Common myeloid progenitor, CD34-positive (primary cell): ENCODE results near the gene FCN1.

Source experiments
- CTCF ChIA-PET: fragments of 350-600 bp; sonication (Branson Sonifier 250); formaldehyde crosslinking; loops from one replicate; lab custom pipeline; 2021; ENCODE audit warnings: antibody characterized with exemption; lab: Charles Lee
- POLR2A ChIA-PET: fragments of 350-600 bp; sonication (Branson Sonifier 250); formaldehyde crosslinking; loops from one replicate; lab custom pipeline; 2021; ENCODE audit warnings: antibody characterized with exemption; lab: Charles Lee
- DNase-seq, 3 donors: peaks; one replicate each; pipeline versions ENCODE4 v3.0.0 to v3.0.0-alpha.2; 2013
- H3K27ac ChIP-seq, 2 experiments: 1 replicate in 1 of 2; 2 replicates in 1 of 2; pipeline ENCODE4 v1.7.0; 2013; ENCODE audit warnings: inconsistent platforms in 2 of 2, low read length in 2 of 2, mild to moderate bottlenecking in 2 of 2, low read depth in 1 of 2, moderate library complexity in 1 of 2; ENCODE audit not compliant: severe bottlenecking in 2 of 2, insufficient read depth in 1 of 2, poor library complexity in 1 of 2
- H3K27me3 ChIP-seq, 5 experiments: replicated peaks in 2 of 5; 1 replicate in 3 of 5; 2 replicates in 2 of 5; pipeline versions ENCODE4 v1.6.1 to v1.7.0; 2013; ENCODE audit warnings: low read length in 4 of 5, mild to moderate bottlenecking in 2 of 5, moderate library complexity in 2 of 5, inconsistent platforms in 1 of 5; ENCODE audit not compliant: insufficient read depth in 5 of 5, control insufficient read depth in 4 of 5
- H3K36me3 ChIP-seq, 4 experiments: 1 replicate in 2 of 4; 2 replicates in 2 of 4; pipeline versions ENCODE4 v1.6.1 to v1.7.0; 2013; ENCODE audit warnings: low read length in 3 of 4, control low read depth in 1 of 4, mild to moderate bottlenecking in 1 of 4; ENCODE audit not compliant: control insufficient read depth in 4 of 4, insufficient read depth in 4 of 4
- H3K4me1 ChIP-seq, 4 experiments: 1 replicate in 3 of 4; 2 replicates in 1 of 4; pipeline versions ENCODE4 v1.6.1 to v1.7.1; 2013; ENCODE audit warnings: low read length in 3 of 4, mild to moderate bottlenecking in 3 of 4, control low read depth in 1 of 4, inconsistent platforms in 1 of 4, moderate library complexity in 1 of 4; ENCODE audit not compliant: control insufficient read depth in 4 of 4, insufficient read depth in 4 of 4; ENCODE audit errors: control extremely low read depth in 1 of 4
- H3K4me3 ChIP-seq, 7 experiments: 1 replicate in 4 of 7; 2 replicates in 3 of 7; pipeline versions ENCODE4 v1.5.1 to v1.7.0; 2013; ENCODE audit warnings: mild to moderate bottlenecking in 7 of 7, low read length in 6 of 7, moderate library complexity in 6 of 7, inconsistent platforms in 2 of 7, low read depth in 2 of 7, control low read depth in 1 of 7; ENCODE audit not compliant: insufficient read depth in 4 of 7, control insufficient read depth in 1 of 7; ENCODE audit errors: extremely low read depth in 1 of 7
- H3K9me3 ChIP-seq, 5 experiments: 1 replicate in 4 of 5; 2 replicates in 1 of 5; pipeline versions ENCODE4 v1.6.1 to v1.7.1; 2013; ENCODE audit warnings: low read length in 4 of 5, mild to moderate bottlenecking in 2 of 5, inconsistent platforms in 1 of 5, low read depth in 1 of 5, moderate library complexity in 1 of 5; ENCODE audit not compliant: control insufficient read depth in 4 of 5, insufficient read depth in 2 of 5; ENCODE audit errors: control extremely low read depth in 1 of 5
- WGBS: methylation state at CpG from one replicate; pipeline ENCODE4 v1.1.5; 2013; ENCODE audit not compliant: insufficient coverage; 5-methylcytosine and 5-hydroxymethylcytosine counted together

Gene FCN1

DNA sequence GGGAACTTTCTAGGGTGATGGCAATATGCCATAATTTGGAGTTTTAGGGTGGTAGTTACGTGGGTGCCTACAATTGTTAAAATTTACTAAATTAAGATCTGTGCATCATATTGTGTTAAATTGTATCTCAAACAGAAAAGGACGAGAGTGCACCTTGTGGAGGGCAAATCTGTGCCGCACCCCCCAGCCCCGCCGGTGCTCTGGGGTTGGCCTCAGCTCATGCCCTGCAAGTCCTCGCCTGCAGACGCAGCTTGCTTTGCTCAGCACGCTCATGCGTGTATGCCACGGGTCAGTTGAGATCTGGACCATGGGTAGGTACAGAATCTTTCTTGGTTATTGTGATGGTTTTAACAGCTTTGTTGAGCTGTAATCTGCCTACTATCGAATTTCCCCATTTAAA lies 33.7 kb upstream of the FCN1 start:
- Histone ChIP-seq H3K27me3 (peaks cover 0 to 4% (median 0%) of the 10 kb centered on the region in 5 experiments), H3K4me3 (no peak overlapping the region), H3K27ac (no peak overlapping the region), H3K4me1 (no peaks in the 10 kb centered on the region), H3K36me3 (no peaks in the 10 kb centered on the region), H3K9me3 (peaks cover 0 to 2% (median 0%) of the 10 kb centered on the region in 5 experiments)
- CTCF ChIA-PET, result no interaction called here
- DNase-seq, result no peak
- POLR2A ChIA-PET, result no interaction called here
- 100% methylated on average over 6 of the region's 11 CpGs for WGBS

DNA sequence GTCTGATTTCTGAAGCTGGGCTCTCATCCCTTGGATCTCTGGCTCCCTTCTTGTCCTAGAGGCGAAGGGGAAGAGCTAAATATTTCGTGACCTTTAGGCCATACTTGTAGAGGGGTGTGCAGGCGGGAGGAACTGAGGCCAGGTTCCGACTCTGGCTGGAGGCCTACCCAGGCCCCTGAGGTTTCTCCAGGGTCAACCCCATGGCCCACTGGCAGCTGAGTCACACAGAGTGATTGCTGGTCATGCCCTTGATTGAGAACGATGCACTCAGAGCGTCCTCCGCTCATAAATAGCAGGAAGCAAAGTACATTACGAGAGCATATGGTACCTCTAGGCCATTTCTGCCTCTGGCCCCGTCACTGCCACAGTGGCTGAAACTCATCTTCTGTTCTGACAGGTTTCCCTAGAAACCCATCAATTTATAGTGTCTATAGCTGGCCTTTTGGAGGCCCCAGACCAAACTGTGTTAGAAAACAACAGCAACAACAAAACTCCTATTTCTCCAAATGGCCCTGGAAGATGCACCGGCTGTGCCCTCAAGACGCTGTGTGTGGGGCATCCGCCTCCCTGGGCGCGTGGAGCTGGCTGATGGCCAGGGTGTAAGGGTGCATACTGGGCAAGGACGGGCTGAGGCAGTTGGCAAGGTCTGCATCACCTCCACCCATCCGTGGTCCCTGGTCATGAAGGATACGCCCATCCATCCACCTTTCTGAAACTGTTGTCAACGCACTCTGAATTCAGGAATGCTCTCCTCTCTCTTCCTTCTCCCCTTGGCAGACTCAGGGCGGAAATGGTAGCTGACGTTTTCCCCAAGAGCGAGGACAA lies 32.9 kb upstream of the FCN1 start:
- Histone ChIP-seq H3K4me1 (no peaks in the 10 kb centered on the region), H3K4me3 (no peak overlapping the region), H3K9me3 (peaks cover 0 to 2% (median 0%) of the 10 kb centered on the region in 5 experiments), H3K27ac (no peak overlapping the region), H3K27me3 (peaks cover 0 to 4% (median 0%) of the 10 kb centered on the region in 5 experiments), H3K36me3 (no peaks in the 10 kb centered on the region)
- no peak for DNase-seq
- ChIA-PET POLR2A (interaction anchor here (0.6 kb wide), 1 partner anchor 19 kb away, joined by 3 read pairs; no protein-coding TSS in a partner anchor), CTCF (no interaction called here)
- WGBS, result 96% methylated on average over 21 of the region's 21 CpGs

DNA sequence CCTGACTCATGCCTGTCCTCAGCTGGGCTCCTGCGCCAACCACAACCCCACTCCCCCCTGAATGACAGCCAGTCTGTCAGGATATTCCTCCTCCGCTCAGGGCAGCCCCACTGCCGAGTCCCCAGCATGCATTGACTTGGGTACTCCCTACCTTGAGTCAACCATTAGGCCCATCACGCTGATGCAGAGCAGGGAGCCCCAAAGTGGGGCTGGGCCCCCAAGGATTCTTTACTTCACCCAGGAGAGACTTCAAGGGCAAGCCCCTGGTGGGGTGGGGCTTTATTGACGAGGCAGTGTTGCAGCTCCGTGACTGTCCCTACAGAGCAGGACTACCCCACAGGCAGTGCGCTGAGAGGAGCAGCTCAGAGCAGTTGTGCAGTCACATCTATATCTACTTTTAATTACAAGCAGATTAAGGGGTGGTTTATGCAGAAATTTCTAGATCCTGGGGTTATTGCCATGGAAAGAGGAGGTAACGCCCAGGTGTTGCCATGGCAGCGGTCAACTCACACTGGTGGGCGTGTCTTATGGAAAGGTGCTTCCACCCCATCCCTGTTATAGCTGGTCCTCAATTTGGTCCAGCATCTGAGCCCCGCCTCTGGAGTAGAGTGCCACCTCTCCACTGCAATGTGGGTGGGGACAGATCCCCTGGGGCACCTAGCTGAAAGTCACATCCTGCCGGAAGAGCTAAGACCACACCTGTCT lies 32.1 kb upstream of the FCN1 start:
- no peak overlapping the region for H3K4me3 ChIP-seq
- H3K27me3 ChIP-seq, result peaks cover 0 to 1% (median 0%) of the 10 kb centered on the region in 5 experiments
- ChIA-PET CTCF (interaction anchor here (0.7 kb wide), 1 partner anchor 19 kb away, joined by 3 read pairs; no protein-coding TSS in a partner anchor), POLR2A (interaction anchor here (0.6 kb wide), 1 partner anchor 18 kb away, joined by 3 read pairs; no protein-coding TSS in a partner anchor)
- DNase-seq, result no peak
- peaks cover 0 to 2% (median 0%) of the 10 kb centered on the region in 5 experiments for H3K9me3 ChIP-seq
- WGBS, result 87% methylated on average over 8 of the region's 12 CpGs
- H3K4me1 ChIP-seq, result no peaks in the 10 kb centered on the region
- H3K36me3 ChIP-seq, result no peaks in the 10 kb centered on the region
- no peak overlapping the region for H3K27ac ChIP-seq

DNA sequence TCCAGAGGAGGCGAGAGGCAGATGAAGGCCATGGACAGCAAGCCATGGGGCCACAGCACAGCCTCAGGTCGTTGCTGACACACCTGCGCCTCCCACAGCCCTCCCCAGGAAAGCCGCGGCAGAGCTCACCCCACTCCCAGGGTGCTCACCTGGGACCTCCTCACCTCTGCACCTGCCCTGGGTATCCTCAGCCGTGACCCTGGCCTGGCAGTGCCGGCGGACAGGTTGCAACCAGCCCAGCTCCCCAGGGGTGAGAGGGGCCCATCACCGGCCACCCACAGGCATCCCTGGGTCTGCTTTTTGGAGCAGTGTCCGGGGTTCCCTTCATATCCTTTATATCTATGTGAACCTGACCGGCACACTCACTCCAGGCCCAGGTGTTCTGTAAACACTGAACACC lies 30.4 kb upstream of the FCN1 start:
- no peak overlapping the region for H3K27ac ChIP-seq
- H3K27me3 ChIP-seq, result peaks cover 0 to 4% (median 0%) of the 10 kb centered on the region in 5 experiments
- 96% methylated on average over 9 of the region's 11 CpGs for WGBS
- H3K36me3 ChIP-seq, result no peaks in the 10 kb centered on the region
- ChIA-PET CTCF (no interaction called here), POLR2A (no interaction called here)
- no peak overlapping the region for H3K4me3 ChIP-seq
- DNase-seq, result no peak
- no peaks in the 10 kb centered on the region for H3K4me1 ChIP-seq
- H3K9me3 ChIP-seq, result peaks cover 0 to 2% (median 0%) of the 10 kb centered on the region in 5 experiments

DNA sequence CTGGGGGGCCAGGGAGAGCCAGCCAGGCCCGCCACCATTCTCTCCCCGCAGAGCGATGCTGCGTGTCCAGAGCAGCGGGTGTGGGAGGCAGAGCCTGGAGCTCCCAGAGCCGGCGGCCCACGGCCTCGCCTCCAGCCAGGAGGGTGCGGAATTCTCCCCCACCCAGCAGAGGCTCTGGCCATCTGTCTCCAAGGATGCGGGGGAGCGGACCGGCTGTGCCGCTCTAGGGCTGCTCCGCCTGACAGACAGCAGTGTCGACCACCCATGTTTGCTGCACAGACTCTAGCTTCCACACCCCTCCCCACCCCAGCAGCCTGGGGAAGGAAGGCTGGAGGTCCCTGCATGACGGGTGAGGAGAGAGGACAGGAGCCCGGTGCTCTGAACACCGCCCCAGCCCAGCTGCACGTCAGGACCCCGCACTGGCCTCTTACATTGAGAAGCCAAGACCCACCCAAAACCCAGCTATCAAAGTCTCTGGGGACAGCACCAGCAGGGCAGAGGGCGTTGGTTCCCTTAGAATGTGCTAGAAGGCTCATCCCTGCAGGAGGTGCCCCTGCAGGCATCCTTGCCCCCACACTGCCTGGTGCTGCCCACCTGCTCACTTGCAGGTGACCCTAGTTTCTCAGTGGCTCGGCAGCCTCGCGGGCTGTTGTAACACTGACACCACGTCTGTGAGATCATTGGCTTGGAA lies 29.7 kb upstream of the FCN1 start:
- H3K4me3 ChIP-seq, result no peak overlapping the region
- peaks cover 0 to 10% (median 1%) of the 10 kb centered on the region in 5 experiments for H3K27me3 ChIP-seq
- H3K4me1 ChIP-seq, result no peaks in the 10 kb centered on the region
- no peaks in the 10 kb centered on the region for H3K36me3 ChIP-seq
- WGBS, result 89% methylated on average over 20 of the region's 26 CpGs
- ChIA-PET POLR2A (no interaction called here), CTCF (no interaction called here)
- no peak overlapping the region for H3K27ac ChIP-seq
- peaks cover 0 to 2% (median 0%) of the 10 kb centered on the region in 5 experiments for H3K9me3 ChIP-seq
- no peak for DNase-seq

DNA sequence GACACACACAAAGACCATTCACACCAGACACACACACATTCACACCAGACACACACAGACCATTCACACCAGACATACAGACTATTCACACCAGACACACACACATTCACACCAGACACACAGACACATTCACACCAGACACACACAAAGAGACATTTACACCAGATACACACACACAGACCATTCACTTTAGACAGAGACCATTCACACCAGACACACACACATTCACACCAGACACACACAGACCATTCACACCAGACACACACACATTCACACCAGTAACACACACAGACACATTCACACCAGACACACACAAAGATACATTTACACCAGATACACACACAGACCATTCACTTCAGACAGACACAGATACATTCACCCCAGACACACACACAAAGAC lies 29.0 kb upstream of the FCN1 start:
- CTCF ChIA-PET, result no interaction called here
- H3K27me3 ChIP-seq, result peaks cover 0 to 16% (median 1%) of the 10 kb centered on the region in 5 experiments

More for the DNA sequence above, 29.0 kb upstream of the FCN1 start:
- Histone ChIP-seq H3K4me3 (no peak overlapping the region), H3K9me3 (no peaks in the 10 kb centered on the region), H3K36me3 (no peaks in the 10 kb centered on the region), H3K27ac (no peak overlapping the region), H3K4me1 (no peaks in the 10 kb centered on the region)
- POLR2A ChIA-PET, result no interaction called here
- no peak for DNase-seq
